HL-60 (cell line): ENCODE measurements around the gene ABL2.

Experiments
- DNase-seq, 2 experiments: peaks; one replicate each; pipeline ENCODE4 v3.0.0-alpha.2; 2010 to 2020; ENCODE audit warnings: low read depth in 1 of 2, low spot score in 1 of 2
- H3K27ac ChIP-seq: fragments of 250-450 bp; sonication (Bioruptor Pico); replicated peaks from 2 replicates; pipeline ENCODE4 v1.5.1; 2020; ENCODE audit warnings: mild to moderate bottlenecking, moderate library complexity
- H3K27me3 ChIP-seq: fragments of 250-450 bp; sonication (Bioruptor Pico); 2 replicates; pipeline ENCODE4 v1.5.1; 2021; ENCODE audit warnings: mild to moderate bottlenecking, moderate library complexity; ENCODE audit not compliant: insufficient read depth, poor library complexity, severe bottlenecking
- H3K4me3 ChIP-seq: replicated peaks from 2 replicates; pipeline ENCODE4 v1.5.1; 2011; ENCODE audit warnings: mild to moderate bottlenecking, control low read depth, low read length; ENCODE audit not compliant: insufficient read depth
- CTCF ChIP-seq: IDR thresholded peaks from one replicate; pipeline ENCODE4 v1.5.1; 2011; ENCODE audit warnings: low read length, control low read depth, inconsistent platforms; ENCODE audit not compliant: insufficient read depth
- GABPA ChIP-seq: IDR thresholded peaks from 2 replicates; pipeline ENCODE4 v1.6.1; 2012; ENCODE audit warnings: low read depth
- POLR2AphosphoS5 ChIP-seq: IDR thresholded peaks from 2 replicates; pipeline ENCODE4 v1.6.1; 2012; ENCODE audit warnings: low read depth
- REST ChIP-seq: IDR thresholded peaks from 2 replicates; pipeline ENCODE4 v1.6.1; 2012; ENCODE audit warnings: low read depth; ENCODE audit not compliant: insufficient replicate concordance
- SPI1 ChIP-seq: IDR thresholded peaks from 2 replicates; pipeline ENCODE4 v1.6.1; 2012; ENCODE audit warnings: low read depth, mild to moderate bottlenecking, borderline replicate concordance

ABL2 gene

GRCh38 chr1:179178950-179179349 is 50.5 kb downstream of the ABL2 start:
- no peaks in the 10 kb centered on the region for H3K27me3 ChIP-seq
- DNase-seq = no peak
- no peak overlapping the region for H3K4me3 ChIP-seq
- TF ChIP-seq REST (no peak), CTCF (no peak), SPI1 (no peak), POLR2AphosphoS5 (no peak), GABPA (no peak)
- no peak overlapping the region for H3K27ac ChIP-seq

- no peak for DNase-seq
- H3K27ac ChIP-seq = no peak overlapping the region
- no peak for TF ChIP-seq POLR2AphosphoS5
- TF ChIP-seq SPI1 = no peak
- no peak for TF ChIP-seq CTCF
- no peak for TF ChIP-seq GABPA
- TF ChIP-seq REST = no peak
Observed at GRCh38 chr1:179178183-179178582, 51.3 kb downstream of the ABL2 start.

GRCh38 chr1:179177615-179178014 is 51.9 kb downstream of the ABL2 start:
- DNase-seq = no peak
- Histone ChIP-seq H3K27ac (no peak overlapping the region), H3K4me3 (no peak overlapping the region), H3K27me3 (no peaks in the 10 kb centered on the region)
- TF ChIP-seq REST (no peak), CTCF (no peak), GABPA (no peak)

More at GRCh38 chr1:179178183-179178582, 51.3 kb downstream of the ABL2 start:
- Histone ChIP-seq H3K27me3 (no peaks in the 10 kb centered on the region), H3K4me3 (no peak overlapping the region)
